Mesenteric fat pad (tissue), 1 donor: Measurements from ENCODE around the gene ANXA2. TPM values are rescaled to one million over a fixed set of nuclear protein-coding genes. Genes with fewer than 3 reads are reported as not detected.
"Not testable (repeated sequence)": the region's sequence is repeated elsewhere in the genome, so short reads cannot be mapped to it uniquely, and the experiment has no call there.

Experiments used
- DNase-seq: peaks from one replicate; pipeline ENCODE4 v3.0.0-alpha.2; 2020; ENCODE audit warnings: low spot score
- long read RNA-seq: library from polyadenylated mRNA; unstranded; transcript quantifications from one replicate; pipeline ENCODE4 v2.0.0, GENCODE V29; 2020
- total RNA-seq: library from RNA; stranded (reverse); fragmentation: NEBNext Ultra II Directional; extraction: Animal tissue kit (Norgen Biotek cat#: 25700); gene quantifications from one replicate; pipeline ENCODE4 v1.2.1, GENCODE V29; 2021
- donor health status: DM: yes; HTN: yes; CAD: no.

The ANXA2 gene
- 1,205 TPM for total RNA-seq
- long read RNA-seq, transcript ANXA2-203 (14 exons, 1,444 nt) = minor isoform, 546 of 8,212 reads
- long read RNA-seq, transcript ANXA2-202 (14 exons, 1,676 nt) = minor isoform, 53 of 8,212 reads
- long read RNA-seq, transcript ANXA2-201 (13 exons, 1,444 nt) = minor isoform, 22 of 8,212 reads
- long read RNA-seq, transcript ANXA2-204 (13 exons, 1,435 nt) = major isoform, 6,763 of 8,212 reads
- long read RNA-seq, partial matches to known transcripts = 269 of 8,212 reads
- long read RNA-seq, other reads (novel, unspliced or antisense) = 550 of 8,212 reads

- peak; percentile 95 for DNase-seq
Observed at GRCh38 chr15:60397772-60398445, at the start of gene ANXA2. Gene ANXA2 (minus strand): TSS chr15:60397986. CDS start chr15:60386075, 11,911 bp downstream.

GRCh38 chr15:60444289-60444912 is 46.6 kb upstream of the ANXA2 start:
- no peak for DNase-seq

DNA sequence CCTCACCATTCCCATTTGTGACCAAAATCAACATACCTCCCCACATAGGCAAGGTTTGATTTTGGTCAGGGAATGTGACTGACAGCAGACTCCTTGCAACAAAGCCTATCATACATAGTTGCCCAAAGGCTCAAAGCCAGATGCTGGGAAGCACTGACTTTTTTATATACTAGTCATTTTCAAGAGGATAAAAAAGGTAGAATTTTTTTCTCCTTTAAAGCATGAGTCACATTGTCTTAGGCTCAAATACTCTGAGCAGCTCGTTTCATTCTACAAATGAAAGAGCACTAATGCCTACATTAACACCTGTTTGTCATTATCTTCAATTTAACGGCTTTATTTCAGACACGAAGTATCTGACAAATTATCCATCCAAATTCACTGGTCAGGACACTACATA is 45.0 kb upstream of the ANXA2 start:
- no peak for DNase-seq

- no peak for DNase-seq
Observed at GRCh38 chr15:60442031-60442650, 44.4 kb upstream of the ANXA2 start.

- DNase-seq = no peak
Observed at GRCh38 chr15:60441331-60441730, 43.5 kb upstream of the ANXA2 start.

DNA sequence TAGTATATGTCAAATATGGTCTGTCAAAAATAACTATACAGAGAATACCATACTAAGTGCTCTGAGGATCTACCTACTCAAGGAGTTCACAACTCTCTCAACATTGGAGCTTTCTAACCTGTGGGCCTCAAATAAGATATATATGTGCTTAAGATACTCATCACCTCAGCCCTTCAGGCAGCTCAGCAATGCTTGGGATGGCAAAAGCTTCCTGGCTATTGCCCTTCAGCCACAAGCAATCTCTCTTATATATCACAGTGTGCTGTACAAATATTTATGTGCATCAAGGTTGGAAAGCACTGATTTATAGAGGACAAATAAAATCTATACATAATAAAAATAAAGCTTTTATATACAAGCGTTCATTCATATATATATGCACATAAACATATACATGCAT is 40.9 kb upstream of the ANXA2 start:
- DNase-seq = no peak

- DNase-seq = no peak
Observed at GRCh38 chr15:60428935-60429334, 31.1 kb upstream of the ANXA2 start.

GRCh38 chr15:60426870-60427508 is 29.2 kb upstream of the ANXA2 start:
- no peak for DNase-seq

- no peak for DNase-seq
Observed at GRCh38 chr15:60425461-60425860, 27.7 kb upstream of the ANXA2 start.

DNA sequence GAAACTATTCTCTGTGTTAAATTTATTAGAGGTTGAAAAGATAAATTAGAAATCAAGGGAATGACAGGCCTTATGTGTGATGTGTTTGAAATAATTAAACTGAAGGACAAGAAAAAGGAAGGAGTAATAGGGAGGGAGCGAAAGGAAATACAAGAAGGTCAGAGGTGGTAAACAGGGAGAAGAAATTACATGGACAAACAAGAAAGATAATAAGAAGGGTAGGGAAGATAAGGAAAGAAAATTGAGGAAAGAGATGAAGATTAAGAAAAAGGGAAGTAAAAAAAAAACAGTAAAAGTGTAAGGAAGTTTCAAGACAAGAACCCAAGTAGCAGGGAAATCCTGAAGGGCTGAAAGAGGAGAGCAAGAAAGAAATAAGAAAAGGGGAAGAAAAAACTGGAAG is 26.2 kb upstream of the ANXA2 start:
- no peak for DNase-seq

- no peak for DNase-seq
Observed at GRCh38 chr15:60423537-60423936, 25.8 kb upstream of the ANXA2 start.

DNA sequence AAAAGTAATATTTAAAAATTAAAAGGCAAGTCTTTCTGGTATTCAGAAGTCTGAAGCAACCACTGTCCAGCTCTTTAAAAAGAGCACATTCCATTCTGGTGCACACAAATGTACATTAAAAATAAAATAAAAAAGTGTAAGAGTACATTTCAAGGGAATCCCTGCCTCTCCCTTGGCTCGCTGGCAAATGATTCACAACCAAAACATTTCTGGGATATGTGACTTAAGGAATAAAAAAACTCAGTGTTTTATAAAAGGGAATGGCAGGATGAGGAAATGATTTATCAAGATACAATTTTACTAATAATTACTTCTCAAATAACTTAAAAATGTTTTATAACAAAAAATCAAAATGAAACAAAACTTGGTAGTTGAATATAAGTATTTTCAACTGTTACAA is 23.8 kb upstream of the ANXA2 start:
- no peak for DNase-seq

DNA sequence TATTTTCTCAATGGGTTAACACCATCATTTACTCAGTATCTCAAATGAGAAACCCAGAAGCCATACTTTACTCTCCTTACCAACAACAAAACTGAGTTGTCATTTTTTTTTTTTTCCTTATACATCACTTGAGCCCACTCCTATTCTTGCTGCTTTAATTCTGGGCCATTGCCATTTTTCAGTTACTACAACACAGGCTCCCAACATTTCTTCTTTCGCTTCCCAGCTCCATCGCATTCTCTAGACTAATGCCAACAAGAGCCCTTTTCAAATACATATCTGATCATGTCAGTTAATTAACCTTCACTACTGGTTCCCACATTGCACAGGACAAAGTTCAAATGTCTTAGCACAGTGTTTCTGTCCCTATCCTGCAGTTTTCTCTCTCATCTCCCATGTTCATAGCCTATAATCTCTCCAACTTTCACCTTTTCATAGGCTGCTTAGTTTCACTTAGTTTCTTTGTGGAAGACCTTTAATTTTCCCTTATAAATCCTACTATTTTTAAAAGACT is 22.5 kb upstream of the ANXA2 start:
- no peak for DNase-seq

DNA sequence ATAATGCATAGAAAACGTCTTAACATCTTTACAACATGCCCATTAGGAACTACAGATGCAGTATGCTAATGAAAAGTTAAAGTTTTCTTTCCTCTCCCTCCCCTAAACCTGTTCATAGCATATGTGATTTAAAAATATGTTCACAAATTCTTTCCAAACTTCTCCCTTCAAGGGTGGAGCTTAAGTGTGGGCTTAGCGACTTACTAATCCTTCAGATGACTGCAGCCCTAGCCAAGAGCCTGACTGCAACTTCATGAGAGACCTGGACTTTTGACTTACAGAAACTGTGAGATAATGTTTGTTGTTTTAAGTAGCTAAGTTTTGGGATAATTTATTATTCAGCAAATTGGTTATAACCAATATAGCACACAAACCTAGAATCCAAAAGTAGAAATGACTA is 22.0 kb upstream of the ANXA2 start:
- DNase-seq = no peak

- DNase-seq = no peak
Observed at GRCh38 chr15:60418096-60418495, 20.3 kb upstream of the ANXA2 start.

DNA sequence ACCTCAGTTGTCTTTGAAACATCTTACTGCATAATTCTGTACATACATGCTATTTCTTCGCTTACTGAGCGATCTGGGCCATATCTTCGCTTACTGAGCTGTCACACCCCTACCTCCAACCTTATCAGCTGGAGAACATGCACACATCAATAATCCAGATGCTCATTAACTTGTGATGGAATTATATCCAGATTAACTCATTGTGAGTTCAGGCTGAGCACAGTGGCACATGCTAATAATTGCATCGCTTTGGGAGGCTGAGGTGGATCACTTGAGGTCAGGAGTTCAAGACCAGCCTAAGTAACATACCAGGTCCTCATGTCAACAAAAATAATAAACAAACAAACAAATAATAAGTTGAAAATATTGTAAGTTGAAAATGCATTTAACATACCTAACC is 19.3 kb upstream of the ANXA2 start:
- DNase-seq = no peak

- DNase-seq = no peak
Observed at GRCh38 chr15:60416484-60416883, 18.7 kb upstream of the ANXA2 start.

GRCh38 chr15:60414016-60414682 is 16.4 kb upstream of the ANXA2 start:
- no peak for DNase-seq

DNA sequence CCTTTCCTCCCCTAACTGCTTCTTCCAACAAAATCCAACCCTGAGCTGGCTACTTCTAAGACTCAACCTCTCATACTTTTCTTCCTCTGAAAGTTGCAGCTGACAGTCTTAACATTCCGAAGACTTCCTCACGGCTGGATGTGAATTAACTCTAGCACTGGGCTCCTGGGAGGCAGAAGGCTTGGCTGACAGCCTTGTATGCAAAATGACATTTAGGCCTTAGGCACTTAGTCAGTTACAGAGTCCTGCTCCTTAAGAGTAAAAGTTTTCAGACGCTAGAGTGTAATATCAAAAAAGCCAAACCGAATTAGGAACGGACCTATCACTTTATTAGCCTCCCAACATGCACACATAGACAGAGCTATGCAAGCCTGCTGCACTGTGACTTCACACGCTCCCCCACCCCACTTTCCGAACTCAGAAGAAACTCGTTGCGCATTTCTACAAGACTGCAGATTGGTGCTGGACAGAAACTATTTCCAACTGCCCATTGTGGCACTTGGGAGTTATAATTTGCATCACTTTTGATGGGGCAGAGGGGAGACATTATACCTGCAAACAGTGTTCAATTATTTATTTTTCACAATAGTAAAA is 15.5 kb upstream of the ANXA2 start:
- DNase-seq = no peak

GRCh38 chr15:60412807-60413206 is 15.0 kb upstream of the ANXA2 start:
- DNase-seq = not testable (repeated sequence)
